AG04450 (cell line): ENCODE data around the gene APEX2. TPM values are rescaled to one million over a fixed set of nuclear protein-coding genes. Genes with fewer than 3 reads are reported as not detected.

Experiments
- CTCF ChIA-PET: fragments of 300-600, 350-600 bp; formaldehyde crosslinking; extraction: SDS; loops from one replicate; lab custom pipeline; 2022; ENCODE audit warnings: antibody characterized with exemption, inconsistent platforms; lab: Charles Lee
- POLR2A ChIA-PET: fragments of 350-600 bp; formaldehyde crosslinking; extraction: SDS; loops from one replicate; lab custom pipeline; 2021; ENCODE audit warnings: antibody characterized with exemption, inconsistent platforms; lab: Yijun Ruan, JAX
- DNase-seq: peaks from one replicate; pipeline ENCODE4 v3.0.0-alpha.2; 2011; ENCODE audit warnings: low read depth, low spot score
- H3K27ac ChIP-seq: one replicate; pipeline ENCODE4 v1.5.1; 2012; ENCODE audit warnings: low read depth, low read length, control low read depth
- H3K27me3 ChIP-seq: one replicate; pipeline ENCODE4 v1.6.0; 2012; ENCODE audit warnings: low read length; ENCODE audit not compliant: control insufficient read depth, insufficient read depth
- H3K4me3 ChIP-seq: 2 replicates; pipeline ENCODE4 v1.5.1; 2011; ENCODE audit warnings: mild to moderate bottlenecking, low read depth, low read length, control low read depth
- H3K9me3 ChIP-seq: 2 replicates; pipeline ENCODE4 v1.5.1; 2012; ENCODE audit warnings: low read length; ENCODE audit not compliant: control insufficient read depth, insufficient read depth
- CTCF ChIP-seq: IDR thresholded peaks from 2 replicates; pipeline ENCODE4 v1.5.1; 2011; ENCODE audit warnings: low read depth, low read length, control low read depth, inconsistent platforms
- polyA plus RNA-seq: library from polyadenylated mRNA; depleted of rRNA; stranded (reverse); fragments of >200 nt; gene quantifications from 2 replicates; pipeline ENCODE4 v1.2.3, GENCODE V29; 2011

APEX2 gene
- polyA plus RNA-seq, 1 experiment = 15.0 TPM

- Histone ChIP-seq H3K9me3 (no peaks in the 10 kb centered on the region), H3K27ac (no peak overlapping the region), H3K4me3 (no peak overlapping the region), H3K27me3 (no peaks in the 10 kb centered on the region)
- TF ChIP-seq CTCF = no peak
- no peak for DNase-seq
- POLR2A ChIA-PET = no interaction called here
- CTCF ChIA-PET = no interaction called here
Observed at GRCh38 chrX:54992911-54993622, 7.1 kb upstream of the APEX2 start.

- Histone ChIP-seq H3K4me3 (no peak within 1 kb of the TSS), H3K9me3 (no peaks in the 10 kb centered on the region), H3K27me3 (no peaks in the 10 kb centered on the region), H3K27ac (no peak within 1 kb of the TSS)
- DNase-seq = no peak
- ChIA-PET POLR2A (no interaction called here), CTCF (no interaction called here)
- no peak for TF ChIP-seq CTCF
Observed at GRCh38 chrX:54994099-54994498, 6.1 kb upstream of the APEX2 start, which contains the start of gene PFKFB1. Gene PFKFB1 (minus strand): TSS chrX:54994188. CDS start chrX:54994007, 181 bp downstream.

- ChIA-PET CTCF (no interaction called here), POLR2A (no interaction called here)
- H3K4me3 ChIP-seq = no peak overlapping the region
- no peak for DNase-seq
- TF ChIP-seq CTCF = no peak
- H3K9me3 ChIP-seq = no peaks in the 10 kb centered on the region
- no peaks in the 10 kb centered on the region for H3K27me3 ChIP-seq
- no peak overlapping the region for H3K27ac ChIP-seq
Observed at GRCh38 chrX:54994668-54995351, 5.4 kb upstream of the APEX2 start.

GRCh38 chrX:54995621-54996020 is 4.5 kb upstream of the APEX2 start:
- TF ChIP-seq CTCF = no peak
- DNase-seq = no peak
- H3K9me3 ChIP-seq = no peaks in the 10 kb centered on the region
- H3K4me3 ChIP-seq = no peak overlapping the region
- no peaks in the 10 kb centered on the region for H3K27me3 ChIP-seq
- ChIA-PET POLR2A (no interaction called here), CTCF (no interaction called here)
- H3K27ac ChIP-seq = no peak overlapping the region

GRCh38 chrX:55004231-55004630 is 4.1 kb downstream of the APEX2 start:
- Histone ChIP-seq H3K27ac (no peak overlapping the region), H3K4me3 (no peak overlapping the region), H3K27me3 (no peaks in the 10 kb centered on the region), H3K9me3 (no peaks in the 10 kb centered on the region)
- ChIA-PET POLR2A (no interaction called here), CTCF (no interaction called here)
- DNase-seq = no peak
- TF ChIP-seq CTCF = no peak
